Erythroblast (primary cell): ENCODE results near the gene VEGFA.
A peak's percentile ranks its signal among the peaks of the same experiment; 100 is the strongest.
"Not testable (repeated sequence)": the region's sequence is repeated elsewhere in the genome, so short reads cannot be mapped to it uniquely, and the experiment has no call there.

Source experiments
- DNase-seq, 2 experiments: peaks; one replicate each; lab custom pipeline; 2025; lab: John Stamatoyannopoulos, UW
- GATA1 ChIP-seq: IDR thresholded peaks from 2 replicates; pipeline ENCODE4 v1.6.1; 2011; ENCODE audit warnings: low read depth, mild to moderate bottlenecking, control low read depth, low read length, moderate library complexity
- POLR2A ChIP-seq: IDR thresholded peaks from 2 replicates; pipeline ENCODE4 v1.6.1; 2011; ENCODE audit warnings: mild to moderate bottlenecking, low read length

Gene VEGFA

GRCh38 chr6:43808412-43808811 is 38.4 kb downstream of the VEGFA start:
- no peak for DNase-seq
- TF ChIP-seq GATA1 (no peak), POLR2A (no peak)

- peak; percentile 62 to 83 for DNase-seq
- TF ChIP-seq POLR2A: no peak
- TF ChIP-seq GATA1: no peak
Measured at GRCh38 chr6:43809417-43810305, 39.6 kb downstream of the VEGFA start.

- DNase-seq: peak; percentile 64 to 72
- TF ChIP-seq POLR2A: no peak
- TF ChIP-seq GATA1: no peak
Measured at GRCh38 chr6:43810965-43811732, 41.1 kb downstream of the VEGFA start.

- TF ChIP-seq GATA1: no peak
- TF ChIP-seq POLR2A: no peak
Measured at GRCh38 chr6:43811733-43812099, 41.7 kb downstream of the VEGFA start.

GRCh38 chr6:43812850-43813578 is 43.0 kb downstream of the VEGFA start:
- TF ChIP-seq GATA1 (no peak), POLR2A (no peak)
- peak in 1 of 2 experiments; percentile 38 for DNase-seq

More at GRCh38 chr6:43811733-43812099, 41.7 kb downstream of the VEGFA start:
- no peak for DNase-seq

- no peak for DNase-seq
- TF ChIP-seq GATA1 (no peak), POLR2A (no peak)
Measured at GRCh38 chr6:43814111-43814510, 44.1 kb downstream of the VEGFA start.

- no peak for DNase-seq
- TF ChIP-seq GATA1: no peak
- TF ChIP-seq POLR2A: no peak
Measured at GRCh38 chr6:43814865-43815264, 44.9 kb downstream of the VEGFA start.

- TF ChIP-seq GATA1 (no peak), POLR2A (no peak)
- peak; percentile 83 to 89 for DNase-seq
Measured at GRCh38 chr6:43817192-43817591, 47.2 kb downstream of the VEGFA start.

- not testable (repeated sequence) for DNase-seq
Measured at GRCh38 chr6:43818973-43819372, 49.0 kb downstream of the VEGFA start.

GRCh38 chr6:43819958-43820357 is 49.9 kb downstream of the VEGFA start:
- TF ChIP-seq POLR2A (no peak), GATA1 (no peak)
- DNase-seq: no peak

- TF ChIP-seq GATA1: no peak
- TF ChIP-seq POLR2A: no peak
- no peak for DNase-seq
Measured at GRCh38 chr6:43820486-43820885, 50.5 kb downstream of the VEGFA start.

GRCh38 chr6:43821101-43821886 is 51.3 kb downstream of the VEGFA start:
- no peak for TF ChIP-seq GATA1
- no peak for TF ChIP-seq POLR2A
- DNase-seq: no peak

- TF ChIP-seq POLR2A (no peak), GATA1 (no peak)
Measured at GRCh38 chr6:43823390-43823789, 53.4 kb downstream of the VEGFA start.

More at GRCh38 chr6:43823390-43823789, 53.4 kb downstream of the VEGFA start:
- no peak for DNase-seq
